Kidney (tissue), 14 donors: ENCODE data around the gene ATP8A2. TPM values are rescaled to one million over a fixed set of nuclear protein-coding genes. Genes with fewer than 3 reads are reported as not detected.
A peak's percentile ranks its signal among the peaks of the same experiment; 100 is the strongest.

Experiments
- DNase-seq, 5 donors: peaks; one replicate each; pipeline ENCODE4 v3.0.0-alpha.2; 2013 to 2020
- FAIRE-seq: peaks from 2 replicates; lab custom pipeline; 2012; peaks lifted over from hg19 to GRCh38; lab: Jason Lieb, UNC
- H3K27ac ChIP-seq, 2 donors: one replicate each; pipeline ENCODE4 v1.7.0; 2013; ENCODE audit warnings: low read depth in 2 of 2, low read length in 2 of 2, inconsistent platforms in 1 of 2
- H3K27me3 ChIP-seq: one replicate; pipeline ENCODE4 v1.7.1; 2013; ENCODE audit warnings: low read length, inconsistent platforms; ENCODE audit not compliant: control insufficient read depth, insufficient read depth
- H3K36me3 ChIP-seq, 3 donors: one replicate each; pipeline versions ENCODE4 v1.7.0 to v1.7.1; 2013; ENCODE audit warnings: low read length in 3 of 3, control low read depth in 1 of 3, inconsistent platforms in 1 of 3; ENCODE audit not compliant: insufficient read depth in 3 of 3, control insufficient read depth in 2 of 3
- H3K4me1 ChIP-seq, 3 donors: one replicate each; pipeline versions ENCODE4 v1.7.0 to v1.7.1; 2013; ENCODE audit warnings: low read length in 3 of 3, inconsistent platforms in 1 of 3, low read depth in 1 of 3; ENCODE audit not compliant: control insufficient read depth in 2 of 3, insufficient read depth in 2 of 3
- H3K4me3 ChIP-seq, 3 donors: one replicate each; pipeline versions ENCODE4 v1.7.0 to v1.8.1; 2013; ENCODE audit warnings: low read length in 3 of 3, control low read depth in 1 of 3, inconsistent platforms in 1 of 3
- H3K9ac ChIP-seq, 3 donors: one replicate each; pipeline versions ENCODE4 v1.7.0 to v1.7.1; 2013; ENCODE audit warnings: low read length in 3 of 3, control low read depth in 1 of 3, inconsistent platforms in 1 of 3
- H3K9me3 ChIP-seq, 3 donors: one replicate each; pipeline versions ENCODE4 v1.7.0 to v1.7.1; 2013; ENCODE audit warnings: low read length in 3 of 3, control low read depth in 1 of 3, inconsistent platforms in 1 of 3; ENCODE audit not compliant: control insufficient read depth in 2 of 3, insufficient read depth in 1 of 3
- CTCF ChIP-seq: IDR thresholded peaks from 3 replicates; pipeline ENCODE4 v1.5.1; 2012; ENCODE audit warnings: mild to moderate bottlenecking, moderate library complexity, borderline replicate concordance; ENCODE audit not compliant: insufficient read depth; ENCODE audit errors: extremely low read depth
- intact Hi-C: fragments of 100-400 bp; cut with DNase I; formaldehyde crosslinking; loops from one replicate; pipeline ENCODE4 v1.11.1; 2022
- polyA plus RNA-seq: library from polyadenylated mRNA; stranded (reverse); fragments of 350-450 nt; fragmentation: Illumina TruSeq; extraction: RNeasy Lipid Tissue Mini Kit (QIAGEN cat#74804); gene quantifications from one replicate; pipeline ENCODE4 v1.2.3, GENCODE V29; 2014; ENCODE audit warnings: low read depth, low replicate concordance; ENCODE audit not compliant: insufficient read depth
- total RNA-seq: library from RNA; stranded (reverse); fragmentation: NEBNext Ultra II Directional; extraction: Animal tissue kit (Norgen Biotek cat#: 25700); gene quantifications from one replicate; pipeline ENCODE4 v1.2.1, GENCODE V29; 2021
- donor health status: control.
- donor health status: control.
- donor health status: control.
- donor health status: control.
- donor health status: control.
- donor health status: DM: yes; HTN: yes; CAD: no.
- donor health status: Normal renal cell carcinoma (clear cell type).

The ATP8A2 gene
- total and polyA plus RNA-seq, 2 donors from 2014 or later, result 0.50 to 0.73 TPM

- Histone ChIP-seq H3K36me3 (no peaks in the 10 kb centered on the region), H3K9me3 (no peaks in the 10 kb centered on the region), H3K9ac (no peak overlapping the region), H3K27me3 (no peaks in the 10 kb centered on the region), H3K4me1 (no peaks in the 10 kb centered on the region), H3K27ac (no peak overlapping the region), H3K4me3 (no peak overlapping the region)
- DNase-seq (no peak), FAIRE-seq (no peak)
- intact Hi-C loops, result no loop called here
- no peak for TF ChIP-seq CTCF
Observed at GRCh38 chr13:25462301-25463125, 90.7 kb downstream of the ATP8A2 start.

- no peaks in the 10 kb centered on the region for H3K27me3 ChIP-seq
- no peak for TF ChIP-seq CTCF
- DNase-seq (no peak), FAIRE-seq (no peak)
- H3K4me1 ChIP-seq, result no peaks in the 10 kb centered on the region
- intact Hi-C loops, result no loop called here
- H3K36me3 ChIP-seq, result no peaks in the 10 kb centered on the region
- H3K27ac ChIP-seq, result no peak overlapping the region
- no peak overlapping the region for H3K4me3 ChIP-seq
- H3K9me3 ChIP-seq, result no peaks in the 10 kb centered on the region
- H3K9ac ChIP-seq, result no peak overlapping the region
Observed at GRCh38 chr13:25463496-25463895, 91.7 kb downstream of the ATP8A2 start.

- H3K27me3 ChIP-seq, result peaks cover 4% of the 10 kb centered on the region
- H3K9ac ChIP-seq, result no peak overlapping the region
- H3K9me3 ChIP-seq, result no peaks in the 10 kb centered on the region
- H3K4me1 ChIP-seq, result no peaks in the 10 kb centered on the region
- no peak overlapping the region for H3K27ac ChIP-seq
- DNase-seq, result peak in 1 of 5 donors; percentile 10
- intact Hi-C loops, result no loop called here
- H3K36me3 ChIP-seq, result no peaks in the 10 kb centered on the region
- no peak for TF ChIP-seq CTCF
- no peak overlapping the region for H3K4me3 ChIP-seq
- FAIRE-seq, result no peak
Observed at GRCh38 chr13:25466880-25467279, 95.1 kb downstream of the ATP8A2 start.
